Stimulated activated CD4-positive, alpha-beta T cell treated with anti-CD3 and anti-CD28 coated beads, TNF-alpha, amount 100 ng/mL, for 4 hours (primary cell): ENCODE data around the gene MBNL2.

Experiments used
- DNase-seq, 3 experiments: peaks; one replicate each; pipeline ENCODE4 v3.0.0-alpha.2; 2020; ENCODE audit warnings: low read depth in 3 of 3

The MBNL2 gene

GRCh38 chr13:97273341-97273831 lies 51.3 kb downstream of the MBNL2 start:
- no peak for DNase-seq

- DNase-seq, result no peak
Measured at GRCh38 chr13:97274829-97275649, 52.9 kb downstream of the MBNL2 start.

GRCh38 chr13:97275776-97276501 lies 53.8 kb downstream of the MBNL2 start:
- DNase-seq, result no peak

GRCh38 chr13:97276862-97277269 lies 54.7 kb downstream of the MBNL2 start:
- DNase-seq, result no peak

- DNase-seq, result no peak
Measured at GRCh38 chr13:97278435-97279411, 56.6 kb downstream of the MBNL2 start.

GRCh38 chr13:97279913-97280312 lies 57.8 kb downstream of the MBNL2 start:
- DNase-seq, result no peak

GRCh38 chr13:97280478-97280877 lies 58.3 kb downstream of the MBNL2 start:
- DNase-seq, result no peak

GRCh38 chr13:97281028-97281427 lies 58.9 kb downstream of the MBNL2 start:
- DNase-seq, result no peak

- no peak for DNase-seq
Measured at GRCh38 chr13:97282705-97283104, 60.6 kb downstream of the MBNL2 start.

GRCh38 chr13:97283888-97284287 lies 61.8 kb downstream of the MBNL2 start:
- DNase-seq, result no peak

- no peak for DNase-seq
Measured at GRCh38 chr13:97284558-97284957, 62.4 kb downstream of the MBNL2 start.

GRCh38 chr13:97285221-97285955 lies 63.3 kb downstream of the MBNL2 start:
- DNase-seq, result no peak

GRCh38 chr13:97286317-97287046 lies 64.3 kb downstream of the MBNL2 start:
- no peak for DNase-seq

GRCh38 chr13:97287047-97287383 lies 64.9 kb downstream of the MBNL2 start:
- no peak for DNase-seq

- no peak for DNase-seq
Measured at GRCh38 chr13:97288486-97288900, 66.4 kb downstream of the MBNL2 start.

GRCh38 chr13:97289514-97290298 lies 67.6 kb downstream of the MBNL2 start:
- no peak for DNase-seq

- DNase-seq, result no peak
Measured at GRCh38 chr13:97295283-97296182, 73.4 kb downstream of the MBNL2 start.

GRCh38 chr13:97296740-97297139 lies 74.6 kb downstream of the MBNL2 start:
- DNase-seq, result no peak

GRCh38 chr13:97298816-97299215 lies 76.7 kb downstream of the MBNL2 start:
- DNase-seq, result no peak
